HCT116 (cell line): Measurements from ENCODE around the gene SLC17A8. TPM values are rescaled to one million over a fixed set of nuclear protein-coding genes. Genes with fewer than 3 reads are reported as not detected.

Experiments
- ATAC-seq: fragments of 200-7000 bp; cut with Tn5 transposase; 2 replicates; pipeline ENCODE4 v1.9.1; 2020; ENCODE audit warnings: mild to moderate bottlenecking, moderate library complexity
- BruUV-seq: library from RNA; stranded (reverse); fragments of 400-500 nt; replicated peaks from 2 replicates; lab custom pipeline; 2021; lab: Mats Ljungman, UMichigan
- CTCF ChIA-PET: fragments of 300-600 bp; sonication (Branson Sonifier 250); formaldehyde crosslinking; loops from one replicate; lab custom pipeline; 2021; ENCODE audit warnings: antibody characterized with exemption; lab: Charles Lee
- POLR2A ChIA-PET: fragments of 300-600, 350-600 bp; sonication (Branson Sonifier 250); formaldehyde crosslinking; loops from one replicate; lab custom pipeline; 2021; ENCODE audit warnings: antibody characterized with exemption; lab: Charles Lee
- RAD21 ChIA-PET, 2 experiments: fragments of 300-600 bp; sonication (Branson Sonifier 250); formaldehyde crosslinking; loops; one replicate each; lab custom pipeline; 2023; ENCODE audit warnings: low total read pairs in 2 of 2; ENCODE audit not compliant: uncharacterized antibody in 2 of 2, unreplicated experiment in 2 of 2, low non-redundant PET in 1 of 2; lab: Charles Lee
- DNase-seq: peaks from one replicate; pipeline ENCODE4 v3.0.0-alpha.2; 2010; ENCODE audit warnings: low read depth, low spot score
- H2AFZ ChIP-seq: fragments of 200-600 bp; shearing (Covaris generic), sonication (generic); 2 replicates; pipeline ENCODE4 v1.6.1; 2017; ENCODE audit warnings: low read depth, mixed run types, mixed read lengths, antibody characterized with exemption, low read length; ENCODE audit not compliant: poor library complexity, severe bottlenecking
- H3K27ac ChIP-seq: 2 replicates; pipeline ENCODE4 v1.5.1; 2012; ENCODE audit warnings: low read depth, low read length
- H3K27me3 ChIP-seq: fragments of 200-600 bp; sonication (generic); 2 replicates; pipeline ENCODE4 v1.6.1; 2016; ENCODE audit warnings: mixed run types, low read length, mixed read lengths; ENCODE audit not compliant: insufficient read depth
- H3K36me3 ChIP-seq, 2 experiments: fragments of 200-500 bp in 1 of 2; fragments of 200-600 bp in 1 of 2; sonication (Bioruptor generic) in 1 of 2; sonication (generic) in 1 of 2; 2 replicates each; pipeline versions ENCODE4 v1.5.1 to v1.6.1; 2014 to 2016; ENCODE audit warnings: low read length in 2 of 2, inconsistent platforms in 1 of 2, mixed read lengths in 1 of 2, mixed run types in 1 of 2; ENCODE audit not compliant: insufficient read depth in 2 of 2, control insufficient read depth in 1 of 2
- H3K4me1 ChIP-seq, 2 experiments: fragments of 200-600 bp in 1 of 2; sonication (generic) in 1 of 2; 2 replicates each; pipeline versions ENCODE4 v1.5.1 to v1.6.1; 2012 to 2017; ENCODE audit warnings: low read length in 2 of 2, inconsistent platforms in 1 of 2, mild to moderate bottlenecking in 1 of 2, mixed read lengths in 1 of 2, mixed run types in 1 of 2, moderate library complexity in 1 of 2; ENCODE audit not compliant: insufficient read depth in 2 of 2, control insufficient read depth in 1 of 2
- H3K4me2 ChIP-seq: fragments of 200-600 bp; sonication (generic); 2 replicates; pipeline ENCODE4 v1.6.1; 2017; ENCODE audit warnings: mixed run types, low read length, mixed read lengths
- H3K4me3 ChIP-seq, 2 experiments: fragments of 200-600 bp in 1 of 2; sonication (generic) in 1 of 2; replicated peaks in 1 of 2; 2 replicates each; pipeline ENCODE4 v1.5.1; 2011 to 2016; ENCODE audit warnings: low read length in 2 of 2, control low read depth in 1 of 2, low read depth in 1 of 2, mild to moderate bottlenecking in 1 of 2, mixed read lengths in 1 of 2, mixed run types in 1 of 2
- H3K79me2 ChIP-seq: fragments of 200-600 bp; sonication (generic); 2 replicates; pipeline ENCODE4 v1.6.1; 2017; ENCODE audit warnings: mild to moderate bottlenecking, mixed run types, low read length, moderate library complexity, mixed read lengths; ENCODE audit not compliant: insufficient read depth
- H3K9ac ChIP-seq: fragments of 200-600 bp; sonication (generic); 2 replicates; pipeline ENCODE4 v1.6.1; 2016; ENCODE audit warnings: low read length, mixed read lengths
- H3K9me2 ChIP-seq: fragments of 200-600 bp; sonication (generic), shearing (Covaris generic); 2 replicates; pipeline ENCODE4 v1.6.1; 2017; ENCODE audit warnings: mixed run types, mild to moderate bottlenecking, moderate library complexity; ENCODE audit not compliant: insufficient read depth
- H3K9me3 ChIP-seq, 2 experiments: fragments of 200-500 bp in 1 of 2; fragments of 200-600 bp in 1 of 2; sonication (Bioruptor generic) in 1 of 2; sonication (generic) in 1 of 2; 2 replicates each; pipeline ENCODE4 v1.6.1; 2014 to 2017; ENCODE audit warnings: low read length in 2 of 2, mixed read lengths in 2 of 2, inconsistent platforms in 1 of 2, low read depth in 1 of 2, mild to moderate bottlenecking in 1 of 2, mixed run types in 1 of 2, moderate library complexity in 1 of 2; ENCODE audit not compliant: control insufficient read depth in 1 of 2, insufficient read depth in 1 of 2
- H4K20me1 ChIP-seq: fragments of 200-600 bp; sonication (generic), shearing (Covaris generic); 2 replicates; pipeline ENCODE4 v1.6.1; 2017; ENCODE audit warnings: mixed run types, mild to moderate bottlenecking, moderate library complexity; ENCODE audit not compliant: insufficient read depth
- CBX3 ChIP-seq: IDR thresholded peaks from 2 replicates; pipeline ENCODE4 v1.6.1; 2012; ENCODE audit warnings: low read depth
- EGR1 ChIP-seq: IDR thresholded peaks from 2 replicates; pipeline ENCODE4 v1.6.1; 2012; ENCODE audit warnings: low read depth
- EZH2phosphoT487 ChIP-seq: fragments of 200-600 bp; IDR thresholded peaks from 2 replicates; pipeline ENCODE4 v1.6.1; 2018; ENCODE audit warnings: antibody characterized with exemption, borderline replicate concordance
- POLR2A ChIP-seq: IDR thresholded peaks from 2 replicates; pipeline ENCODE4 v1.7.0; 2011; ENCODE audit warnings: borderline replicate concordance; ENCODE audit not compliant: insufficient read depth, insufficient read length; ENCODE audit errors: extremely low read depth
- RAD21 ChIP-seq: IDR thresholded peaks from 2 replicates; pipeline ENCODE4 v1.6.1; 2012; ENCODE audit warnings: low read depth, mild to moderate bottlenecking
- SIN3A ChIP-seq: IDR thresholded peaks from 2 replicates; pipeline ENCODE4 v1.6.1; 2012; ENCODE audit warnings: low read depth
- SP1 ChIP-seq: IDR thresholded peaks from 2 replicates; pipeline ENCODE4 v1.6.1; 2012; ENCODE audit warnings: low read depth
- YY1 ChIP-seq: IDR thresholded peaks from 2 replicates; pipeline ENCODE4 v1.6.1; 2011; ENCODE audit warnings: low read length, low read depth, moderate library complexity, mild to moderate bottlenecking; ENCODE audit not compliant: insufficient replicate concordance; ENCODE audit errors: extremely low read depth
- ZFX ChIP-seq: fragments of 450-650 bp; IDR thresholded peaks from 2 replicates; pipeline ENCODE4 v1.6.1; 2017
- intact Hi-C: fragments of 100-400 bp; cut with micrococcal nuclease; formaldehyde crosslinking; loops from 2 replicates; pipeline ENCODE4 v1.10.0; 2022
- total RNA-seq: library from RNA; stranded (reverse); gene quantifications from one replicate; pipeline ENCODE4 v1.2.1, GENCODE V29; 2021; ENCODE audit not compliant: unreplicated experiment
- TF ChIP-seq, protein P1 (sequence below), 3 experiments: fragments of 200-600 bp in 1 of 3; sonication (generic) in 1 of 3; IDR thresholded peaks in 2 of 3; conservative IDR thresholded peaks in 1 of 3; 2 replicates each; pipeline ENCODE4 v1.5.1; 2012 to 2017; ENCODE audit warnings: low read depth in 2 of 3, low read length in 2 of 3, antibody characterized with exemption in 1 of 3, borderline replicate concordance in 1 of 3, control low read depth in 1 of 3, mild to moderate bottlenecking in 1 of 3, mixed read lengths in 1 of 3, mixed run types in 1 of 3, moderate library complexity in 1 of 3; ENCODE audit not compliant: insufficient read depth in 1 of 3
- TF ChIP-seq, protein P2 (sequence below): IDR thresholded peaks from 2 replicates; pipeline ENCODE4 v1.6.1; 2011; ENCODE audit warnings: mild to moderate bottlenecking, low read length, moderate library complexity; ENCODE audit not compliant: insufficient replicate concordance; ENCODE audit errors: extremely low read depth

The SLC17A8 gene
- total RNA-seq, 1 experiment from 2014 or later = not detected

DNA sequence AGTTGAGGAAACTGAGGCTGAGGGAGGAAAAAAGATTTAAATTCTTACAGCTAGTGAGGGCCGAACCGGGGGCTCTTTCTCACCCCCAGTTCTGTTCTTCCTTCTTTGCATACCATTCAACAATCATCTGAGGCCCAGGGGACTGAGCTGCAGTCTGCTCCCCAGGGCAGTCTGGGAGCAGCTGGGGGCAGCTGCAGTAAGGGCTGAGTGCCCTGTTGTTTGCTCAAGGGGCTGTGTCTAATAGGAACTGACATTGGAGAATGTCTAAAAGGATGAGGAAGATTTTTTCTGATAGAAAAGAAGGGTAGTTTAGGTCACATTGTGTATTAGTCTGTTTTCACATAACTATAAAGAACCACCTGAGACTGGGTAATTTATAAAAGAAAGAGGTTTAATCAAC lies 42.2 kb downstream of the SLC17A8 start (continued):
- TF ChIP-seq, protein P1, sequence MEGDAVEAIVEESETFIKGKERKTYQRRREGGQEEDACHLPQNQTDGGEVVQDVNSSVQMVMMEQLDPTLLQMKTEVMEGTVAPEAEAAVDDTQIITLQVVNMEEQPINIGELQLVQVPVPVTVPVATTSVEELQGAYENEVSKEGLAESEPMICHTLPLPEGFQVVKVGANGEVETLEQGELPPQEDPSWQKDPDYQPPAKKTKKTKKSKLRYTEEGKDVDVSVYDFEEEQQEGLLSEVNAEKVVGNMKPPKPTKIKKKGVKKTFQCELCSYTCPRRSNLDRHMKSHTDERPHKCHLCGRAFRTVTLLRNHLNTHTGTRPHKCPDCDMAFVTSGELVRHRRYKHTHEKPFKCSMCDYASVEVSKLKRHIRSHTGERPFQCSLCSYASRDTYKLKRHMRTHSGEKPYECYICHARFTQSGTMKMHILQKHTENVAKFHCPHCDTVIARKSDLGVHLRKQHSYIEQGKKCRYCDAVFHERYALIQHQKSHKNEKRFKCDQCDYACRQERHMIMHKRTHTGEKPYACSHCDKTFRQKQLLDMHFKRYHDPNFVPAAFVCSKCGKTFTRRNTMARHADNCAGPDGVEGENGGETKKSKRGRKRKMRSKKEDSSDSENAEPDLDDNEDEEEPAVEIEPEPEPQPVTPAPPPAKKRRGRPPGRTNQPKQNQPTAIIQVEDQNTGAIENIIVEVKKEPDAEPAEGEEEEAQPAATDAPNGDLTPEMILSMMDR (IDR thresholded peaks at IDR 0.05 in 2 of 3, conservative IDR thresholded peaks at IDR 0.05 in 1 of 3; ENCODE audit: borderline replicate concordance in 1 of 3, insufficient read depth in 1 of 3, low read depth in 2 of 3, low read length in 2 of 3) = no peak
- no peak for TF ChIP-seq SIN3A
- TF ChIP-seq RAD21 = no peak
- TF ChIP-seq EGR1 = no peak
- TF ChIP-seq, all 23 proteins: peak for 0

DNA sequence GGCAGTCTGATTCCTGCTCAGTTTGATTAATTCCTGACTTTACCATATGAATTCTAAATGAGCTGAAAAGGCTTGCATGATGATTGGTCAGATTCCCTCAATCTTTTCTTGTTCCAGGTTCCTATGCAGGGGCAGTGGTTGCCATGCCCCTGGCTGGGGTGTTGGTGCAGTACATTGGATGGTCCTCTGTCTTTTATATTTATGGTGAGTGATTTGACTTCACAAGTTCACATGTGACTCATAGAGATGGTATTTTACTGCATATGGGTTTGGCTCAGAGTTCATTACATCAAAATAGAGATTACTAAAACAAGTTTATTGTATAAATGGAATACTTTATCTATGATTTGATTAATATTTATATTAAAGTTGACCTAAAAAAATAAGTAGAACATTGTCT lies 44.8 kb downstream of the SLC17A8 start:
- CTCF ChIA-PET = no interaction called here
- DNase-seq (no peak), ATAC-seq (peak; percentile 39; the same call in 1 of the 2 replicates)
- RAD21 ChIA-PET = no interaction called here
- Histone ChIP-seq H2AFZ (no peak overlapping the region), H3K27ac (no peak overlapping the region), H3K9me3 (no peaks in the 10 kb centered on the region), H3K79me2 (no peaks in the 10 kb centered on the region), H3K36me3 (no peaks in the 10 kb centered on the region), H3K4me1 (peaks cover 3 to 5% of the 10 kb centered on the region in 2 experiments; a peak in 3 of 4 replicates), H3K4me3 (no peak overlapping the region), H4K20me1 (no peaks in the 10 kb centered on the region), H3K9ac (no peak overlapping the region), H3K4me2 (peak overlapping the region; percentile 30; the same call in 1 of the 2 replicates), H3K27me3 (no peaks in the 10 kb centered on the region), H3K9me2 (no peaks in the 10 kb centered on the region)
- POLR2A ChIA-PET = no interaction called here
- no TSS peak for BruUV-seq
- intact Hi-C loops = loop anchor here (10.0 kb wide), 2 partner anchors 167 to 287 kb away; no protein-coding TSS in a partner anchor
- TF ChIP-seq POLR2A (no peak), RAD21 (no peak), ZFX (no peak), EZH2phosphoT487 (no peak), CBX3 (no peak), YY1 (no peak), SP1 (no peak)
- TF ChIP-seq, protein P2, sequence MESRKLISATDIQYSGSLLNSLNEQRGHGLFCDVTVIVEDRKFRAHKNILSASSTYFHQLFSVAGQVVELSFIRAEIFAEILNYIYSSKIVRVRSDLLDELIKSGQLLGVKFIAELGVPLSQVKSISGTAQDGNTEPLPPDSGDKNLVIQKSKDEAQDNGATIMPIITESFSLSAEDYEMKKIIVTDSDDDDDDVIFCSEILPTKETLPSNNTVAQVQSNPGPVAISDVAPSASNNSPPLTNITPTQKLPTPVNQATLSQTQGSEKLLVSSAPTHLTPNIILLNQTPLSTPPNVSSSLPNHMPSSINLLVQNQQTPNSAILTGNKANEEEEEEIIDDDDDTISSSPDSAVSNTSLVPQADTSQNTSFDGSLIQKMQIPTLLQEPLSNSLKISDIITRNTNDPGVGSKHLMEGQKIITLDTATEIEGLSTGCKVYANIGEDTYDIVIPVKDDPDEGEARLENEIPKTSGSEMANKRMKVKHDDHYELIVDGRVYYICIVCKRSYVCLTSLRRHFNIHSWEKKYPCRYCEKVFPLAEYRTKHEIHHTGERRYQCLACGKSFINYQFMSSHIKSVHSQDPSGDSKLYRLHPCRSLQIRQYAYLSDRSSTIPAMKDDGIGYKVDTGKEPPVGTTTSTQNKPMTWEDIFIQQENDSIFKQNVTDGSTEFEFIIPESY = no peak
